HepG2 (cell line): ENCODE results near the gene SOX9. TPM values are rescaled to one million over a fixed set of nuclear protein-coding genes. Genes with fewer than 3 reads are reported as not detected.

Experiments used
- CCAR2 ChIP-seq: fragments of 200-400 bp; formaldehyde crosslinking; optimal IDR thresholded peaks from 2 replicates; pipeline ENCODE3; 2018; ENCODE audit warnings: low read depth, mild to moderate bottlenecking, low read length, moderate library complexity
- GFI1 ChIP-seq: sonication (generic); formaldehyde crosslinking; IDR thresholded peaks from 2 replicates; pipeline ENCODE4 v1.5.0; 2020; ENCODE audit warnings: missing genetic modification reagents, mild to moderate bottlenecking, borderline replicate concordance
- GLI4 ChIP-seq: sonication (generic); formaldehyde crosslinking; IDR thresholded peaks from 2 replicates; pipeline ENCODE4 v1.5.1; 2020; ENCODE audit warnings: missing genetic modification reagents, mild to moderate bottlenecking, moderate library complexity, borderline replicate concordance
- HES4 ChIP-seq: sonication (generic); formaldehyde crosslinking; IDR thresholded peaks from 2 replicates; pipeline ENCODE4 v1.9.0; 2021; ENCODE audit warnings: mild to moderate bottlenecking, missing genetic modification reagents, borderline replicate concordance
- KAT2B ChIP-seq: fragments of 150-350 bp; IDR thresholded peaks from 2 replicates; pipeline ENCODE4 v1.6.1; 2014; ENCODE audit warnings: low read depth, low read length, borderline replicate concordance
- MEF2D ChIP-seq: sonication (generic); formaldehyde crosslinking; IDR thresholded peaks from 2 replicates; pipeline ENCODE4 v1.5.1; 2020; ENCODE audit warnings: mild to moderate bottlenecking, missing genetic modification reagents
- MIER2 ChIP-seq: IDR thresholded peaks from 2 replicates; pipeline ENCODE4 v1.6.1; 2016; ENCODE audit warnings: missing biosample characterization, missing genetic modification reagents
- PAXIP1 ChIP-seq: sonication (generic); formaldehyde crosslinking; conservative IDR thresholded peaks from 2 replicates; pipeline ENCODE4 v1.4.0; 2020; ENCODE audit warnings: mild to moderate bottlenecking, missing genetic modification reagents, moderate library complexity
- PHF8 ChIP-seq: sonication (generic); formaldehyde crosslinking; IDR thresholded peaks from 2 replicates; pipeline ENCODE4 v1.5.0; 2020; ENCODE audit warnings: missing genetic modification reagents
- PRPF4 ChIP-seq: fragments of 200-400 bp; formaldehyde crosslinking; IDR thresholded peaks from 2 replicates; pipeline ENCODE4 v1.6.1; 2016; ENCODE audit warnings: low read length, low read depth; ENCODE audit not compliant: poor library complexity, severe bottlenecking
- SKI ChIP-seq: fragments of 450-650 bp; IDR thresholded peaks from one replicate; pipeline ENCODE4 v1.6.1; 2018; ENCODE audit warnings: mild to moderate bottlenecking; ENCODE audit not compliant: partially characterized antibody
- TRAFD1 ChIP-seq: sonication (generic); formaldehyde crosslinking; IDR thresholded peaks from 2 replicates; pipeline ENCODE4 v1.5.1; 2020; ENCODE audit warnings: missing genetic modification reagents, mild to moderate bottlenecking, borderline replicate concordance
- ZNF160 ChIP-seq: sonication (generic); formaldehyde crosslinking; IDR thresholded peaks from 2 replicates; pipeline ENCODE4 v1.8.0; 2022; ENCODE audit warnings: mild to moderate bottlenecking, inconsistent platforms, missing genetic modification reagents
- ZNF574 ChIP-seq: sonication (generic); formaldehyde crosslinking; IDR thresholded peaks from 2 replicates; pipeline ENCODE4 v1.4.0; 2020; ENCODE audit warnings: missing genetic modification reagents
- ZNF605 ChIP-seq: sonication (generic); formaldehyde crosslinking; IDR thresholded peaks from 2 replicates; pipeline ENCODE4 v1.8.0; 2022; ENCODE audit warnings: mild to moderate bottlenecking, missing genetic modification reagents
- ZNF629 ChIP-seq: sonication (generic); formaldehyde crosslinking; conservative IDR thresholded peaks from 2 replicates; pipeline ENCODE4 v1.5.0; 2020; ENCODE audit warnings: missing genetic modification reagents
- ZNF766 ChIP-seq: sonication (generic); formaldehyde crosslinking; IDR thresholded peaks from 2 replicates; pipeline ENCODE4 v1.5.0; 2020; ENCODE audit warnings: missing genetic modification reagents, borderline replicate concordance
- ZSCAN5A ChIP-seq: sonication (generic); formaldehyde crosslinking; IDR thresholded peaks from 2 replicates; pipeline ENCODE4 v1.8.0; 2022; ENCODE audit warnings: mild to moderate bottlenecking, missing genetic modification reagents, borderline replicate concordance
- polyA plus RNA-seq, 8 experiments: library from polyadenylated mRNA; depleted of rRNA in 3 of 8; stranded (reverse) in 7 of 8; unstranded in 1 of 8; fragments of >200 nt; fragmentation: Illumina TruSeq in 4 of 8; extraction: Trizol in 4 of 8; gene quantifications; 2 replicates each; pipeline versions ENCODE4 v1.2.1 to v1.2.3, GENCODE V29; 2011 to 2016; ENCODE audit warnings: low read depth in 4 of 8, missing spikeins in 1 of 8, mixed read lengths in 1 of 8; ENCODE audit not compliant: insufficient read depth in 1 of 8
- total RNA-seq, 5 experiments: library from RNA; depleted of rRNA; stranded (reverse); fragments of >200 nt; fragmentation: Illumina TruSeq; extraction: Trizol; gene quantifications; 2 replicates each; pipeline ENCODE4 v1.2.3, GENCODE V29; 2016; ENCODE audit warnings: low read depth in 1 of 5

The SOX9 gene
- total and polyA plus RNA-seq, 2 of the 13 experiments (the other 11 are each of a cell fraction or from before 2014, with no cell fraction given), result 16.1 to 27.6 TPM

GRCh38 chr17:72126575-72127486, 6.0 kb downstream of the SOX9 start (continued):
- TF ChIP-seq GLI4, result no peak
- no peak for TF ChIP-seq CCAR2
- no peak for TF ChIP-seq PRPF4
- no peak for TF ChIP-seq TRAFD1 (CRISPR knock-in tag)
- TF ChIP-seq ZNF574 (CRISPR knock-in tag), result peak; percentile 17; the same call in 1 of the 2 replicates
- no peak for TF ChIP-seq HES4 (CRISPR knock-in tag)
- TF ChIP-seq ZNF629 (CRISPR knock-in tag), result no peak
- TF ChIP-seq ZNF766 (CRISPR knock-in tag), result no peak
- no peak for TF ChIP-seq ZNF160 (CRISPR knock-in tag)
- 0 out of 2 replicates have a peak, but pooled peaks have one; percentile 28 for TF ChIP-seq PHF8 (CRISPR knock-in tag)
- peak; percentile 75 for TF ChIP-seq MIER2 (CRISPR knock-in tag)
- TF ChIP-seq SKI, result no peak
- peak; percentile 49; the same call in 1 of the 2 replicates for TF ChIP-seq ZNF605 (CRISPR knock-in tag)
- peak; percentile 61; the same call in 1 of the 2 replicates for TF ChIP-seq MEF2D (CRISPR knock-in tag)
- peak; percentile 67; the same call in 1 of the 2 replicates for TF ChIP-seq GFI1
- TF ChIP-seq PAXIP1 (CRISPR knock-in tag), result peak; percentile 33; the same call in 1 of the 2 replicates
- TF ChIP-seq ZSCAN5A (CRISPR knock-in tag), result 0 out of 2 replicates have a peak, but pooled peaks have one; percentile 21
- TF ChIP-seq KAT2B, result no peak
